ENCODE measurements around the gene RPAP2.

- TF ChIP-seq CTCF (IDR thresholded peaks at IDR 0.05) = no peak
- no peak for TF ChIP-seq POLR2A (IDR thresholded peaks at IDR 0.05)
Observed at GRCh38 chr1:92327794-92328193, 28.9 kb downstream of the RPAP2 start.

All from right lobe of liver (tissue), 4 donors.